Measurements from ENCODE around the gene DLG2. TPM values are rescaled to one million over a fixed set of nuclear protein-coding genes. Genes with fewer than 3 reads are reported as not detected.
"Not testable (repeated sequence)": the region's sequence is repeated elsewhere in the genome, so short reads cannot be mapped to it uniquely, and the experiment has no call there.

The DLG2 gene
- total RNA-seq, 1 donor from 2014 or later = 174 TPM

DNA sequence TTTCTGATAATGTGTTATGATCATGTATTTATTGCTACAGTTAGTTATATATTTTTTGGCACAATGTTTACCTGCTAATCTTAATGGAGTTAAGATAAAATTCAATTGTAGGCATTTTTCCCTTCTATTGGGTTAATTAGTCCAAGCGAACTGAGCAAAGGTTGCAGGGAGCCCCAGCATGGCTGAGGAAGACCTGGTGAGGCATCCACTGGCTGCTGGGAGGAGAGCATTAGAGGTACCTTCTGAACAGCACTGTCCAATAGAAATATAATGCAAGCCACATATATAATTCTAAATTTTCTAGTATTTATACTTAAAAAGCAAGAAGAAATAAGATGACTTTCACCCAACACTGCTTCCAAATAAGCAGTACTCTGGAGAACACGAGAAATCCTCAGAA is 19.9 kb upstream of the DLG2 start:
- FAIRE-seq (no peak), DNase-seq (ENCODE audit: low spot score in 2 of 2) (no peak)

DNA sequence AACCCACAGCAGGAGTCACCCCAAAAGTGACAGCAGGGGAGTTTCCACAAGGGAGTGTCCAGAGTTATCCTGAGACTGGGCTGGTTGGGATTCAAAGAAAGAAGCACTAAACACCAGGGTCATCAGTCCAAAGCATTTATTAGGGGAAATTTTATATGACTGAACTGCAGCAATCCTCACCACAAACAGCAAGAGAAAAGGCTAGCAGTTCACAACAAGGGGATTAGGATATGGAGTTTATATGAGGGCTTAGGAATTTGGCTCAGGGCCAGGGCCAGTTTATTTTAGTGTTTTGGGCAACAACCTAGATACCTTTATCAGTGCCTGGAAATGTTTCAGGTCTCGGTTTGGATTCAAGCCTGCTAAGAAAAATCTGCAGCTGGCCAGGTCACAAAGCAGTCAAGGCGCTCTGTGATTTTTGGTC is 16.1 kb upstream of the DLG2 start:
- DNase-seq (ENCODE audit: low spot score in 2 of 2) = no peak
- FAIRE-seq = no peak

DNA sequence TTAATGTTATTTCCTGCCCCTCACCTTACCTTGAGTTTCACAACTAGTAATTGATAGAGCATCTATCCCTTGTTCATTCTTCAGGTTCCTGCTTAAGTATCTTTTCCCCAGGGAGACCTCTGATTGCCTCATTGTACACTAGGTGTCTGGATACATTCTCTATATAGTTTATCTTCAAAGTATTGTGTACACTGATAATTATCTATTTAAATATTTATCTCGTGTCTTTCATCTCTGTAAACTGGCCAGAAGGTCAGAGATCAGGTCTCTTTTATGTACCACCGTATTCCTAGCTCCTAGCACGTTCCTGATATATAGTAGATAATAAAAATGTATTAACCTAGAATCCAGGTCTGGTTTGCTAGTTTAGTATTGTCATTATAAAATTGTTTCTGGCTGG is 7.6 kb upstream of the DLG2 start:
- FAIRE-seq (no peak), DNase-seq (ENCODE audit: low spot score in 2 of 2) (no peak)

DNA sequence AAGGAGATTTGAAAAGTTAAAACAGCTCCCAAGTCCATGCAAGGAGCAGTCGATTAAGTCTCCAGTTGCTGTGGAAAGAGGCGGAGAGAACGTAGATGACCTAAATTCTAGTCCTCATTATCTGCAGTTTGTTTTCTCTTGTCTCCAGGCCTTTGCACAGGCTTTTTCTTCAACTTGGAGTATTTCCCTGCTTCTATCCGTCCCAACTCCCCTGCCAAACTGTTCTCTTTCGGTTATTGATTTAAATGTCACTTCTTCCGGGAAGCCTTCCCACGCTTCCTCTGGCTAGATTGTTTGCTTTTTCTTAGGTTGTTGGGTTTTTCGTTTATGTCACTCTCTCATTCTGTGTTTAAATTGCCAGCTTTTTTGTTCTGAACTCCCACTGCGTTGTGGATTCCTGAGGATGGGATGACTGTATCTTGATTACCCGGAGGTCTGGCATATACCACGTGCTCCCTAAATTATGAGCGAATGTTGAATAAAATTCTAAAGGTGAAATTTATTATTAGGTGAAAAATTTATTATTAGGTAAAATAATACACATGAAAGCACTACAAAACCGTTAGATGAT is 1.7 kb upstream of the DLG2 start:
- no peak for FAIRE-seq
- no peak for DNase-seq (ENCODE audit: low spot score in 2 of 2)

DNA sequence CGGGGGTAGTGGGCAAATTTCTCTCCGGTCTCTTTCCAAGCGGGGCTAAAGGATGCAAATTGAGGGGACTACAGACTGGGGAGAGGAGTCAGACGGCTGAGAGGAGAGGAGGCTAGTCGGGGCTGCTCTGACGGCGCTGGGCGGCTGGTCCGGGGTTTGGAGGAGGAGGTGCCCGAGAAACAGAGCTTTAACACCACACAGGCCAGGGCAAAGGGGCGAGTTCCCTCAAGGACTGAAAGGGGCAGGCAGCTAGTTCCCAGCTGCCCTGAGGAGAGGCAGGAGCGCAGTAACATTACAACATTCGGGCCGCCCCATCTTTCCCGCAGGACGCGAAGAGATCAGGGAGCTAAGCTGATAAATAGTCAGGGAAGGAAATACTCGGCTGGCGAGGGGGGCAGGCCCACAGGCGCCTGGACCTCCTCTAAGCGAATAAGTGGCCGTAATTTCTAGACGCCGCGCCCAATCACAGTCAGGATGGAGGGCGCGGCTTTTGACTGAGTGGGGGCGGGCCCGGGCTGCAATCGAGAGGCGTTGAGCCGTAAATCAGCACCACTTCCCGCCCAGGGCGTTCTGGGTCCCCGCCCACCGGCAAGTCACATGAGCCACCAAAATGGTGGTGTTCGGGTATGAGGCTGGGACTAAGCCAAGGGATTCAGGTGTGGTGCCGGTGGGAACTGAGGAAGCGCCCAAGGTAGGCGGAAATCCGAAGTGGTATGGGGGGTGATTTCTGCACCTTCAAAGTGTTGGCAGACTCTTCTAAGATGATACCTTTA is 1.0 kb upstream of the DLG2 start, which contains the start of gene TMEM126B:
TSS of gene TMEM126B (plus strand) at position 596 of the 773 bp plus-strand sequence. CDS start at position 611, 15 bp downstream.
- peak; percentile 66 to 78 for DNase-seq (ENCODE audit: low spot score in 2 of 2)
- peak; percentile 64 for FAIRE-seq

DNA sequence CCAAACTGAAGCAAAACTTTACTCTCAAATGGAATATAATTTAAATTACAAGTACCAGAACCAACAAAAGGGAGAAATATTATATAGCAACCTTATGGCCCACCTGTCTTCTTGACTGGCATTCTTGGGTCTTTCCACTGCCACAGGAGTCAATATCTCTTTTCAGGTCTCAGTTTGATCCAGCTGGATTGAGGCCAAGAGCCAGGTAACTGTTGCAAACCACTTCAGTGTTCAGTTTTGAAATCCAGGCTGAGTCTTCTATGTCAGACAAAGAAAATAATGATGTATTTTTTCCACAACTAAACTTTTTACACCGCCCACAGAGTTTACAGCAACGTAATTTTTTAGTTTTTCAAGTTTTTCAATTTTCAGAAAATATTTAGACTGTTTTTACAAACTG is 648 bp downstream of the DLG2 start:
- DNase-seq (ENCODE audit: low spot score in 2 of 2) (no peak), FAIRE-seq (no peak)

DNA sequence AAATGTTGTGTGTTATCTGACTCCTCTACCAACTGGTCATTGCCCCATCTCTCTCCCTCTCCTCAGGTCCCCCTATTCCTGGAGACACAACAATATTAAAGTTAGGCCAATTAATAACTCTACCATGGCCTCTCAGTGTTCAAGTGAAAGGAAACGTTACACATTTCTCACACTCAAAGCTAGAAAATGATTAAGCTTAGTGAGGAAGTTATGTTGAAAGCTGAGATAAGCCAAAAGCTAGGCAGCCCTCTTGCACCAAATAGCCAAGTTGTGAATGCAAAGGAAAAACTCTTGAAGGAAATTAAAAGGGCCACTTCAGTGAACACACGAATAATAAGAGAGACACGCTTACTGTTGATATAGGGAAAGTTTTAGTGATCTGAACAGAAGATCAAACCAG is 6.9 kb downstream of the DLG2 start:
- no peak for DNase-seq (ENCODE audit: low spot score in 2 of 2)
- FAIRE-seq = no peak

DNA sequence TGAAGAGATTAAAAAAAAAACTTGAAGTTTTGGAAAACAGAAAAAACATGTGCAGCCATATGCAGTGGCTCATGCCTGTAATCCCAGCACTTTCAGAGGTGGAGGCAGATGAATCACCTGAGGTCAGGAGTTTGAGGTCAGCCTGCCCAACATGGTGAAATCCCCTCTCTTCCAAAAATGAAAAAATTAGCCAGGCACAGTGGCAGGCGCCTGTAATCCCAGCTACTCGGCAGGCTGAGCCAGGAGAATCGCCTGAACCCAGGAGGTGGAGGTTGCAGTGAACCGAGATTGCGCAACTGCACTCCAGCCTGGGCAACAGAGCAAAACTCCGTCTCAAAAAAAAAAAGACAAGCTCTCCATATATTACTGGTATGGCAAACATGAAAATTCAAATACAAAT is 7.6 kb downstream of the DLG2 start:
- FAIRE-seq (no peak), DNase-seq (ENCODE audit: low spot score in 2 of 2) (no peak)

DNA sequence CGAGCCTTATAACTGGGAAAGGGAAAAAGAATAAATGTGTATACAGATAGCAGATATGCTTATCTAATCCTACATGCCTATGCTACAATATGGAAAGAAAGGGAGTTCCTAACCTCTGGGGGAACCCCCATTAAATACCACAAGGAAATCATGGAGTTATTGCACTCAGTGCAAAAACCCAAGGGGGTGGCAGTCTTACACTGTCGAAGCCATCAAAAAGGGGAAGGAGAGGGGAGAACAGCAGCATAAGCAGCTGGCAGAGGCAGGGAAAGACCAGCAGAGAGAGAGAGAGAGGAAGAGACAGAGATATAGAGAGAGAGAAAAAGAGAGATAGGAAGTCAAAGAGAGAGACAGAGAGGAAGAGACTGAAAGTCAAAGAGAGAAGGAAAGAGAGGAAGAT is 15.5 kb downstream of the DLG2 start:
- not testable (repeated sequence) for FAIRE-seq; DNase-seq (ENCODE audit: low spot score in 2 of 2)

DNA sequence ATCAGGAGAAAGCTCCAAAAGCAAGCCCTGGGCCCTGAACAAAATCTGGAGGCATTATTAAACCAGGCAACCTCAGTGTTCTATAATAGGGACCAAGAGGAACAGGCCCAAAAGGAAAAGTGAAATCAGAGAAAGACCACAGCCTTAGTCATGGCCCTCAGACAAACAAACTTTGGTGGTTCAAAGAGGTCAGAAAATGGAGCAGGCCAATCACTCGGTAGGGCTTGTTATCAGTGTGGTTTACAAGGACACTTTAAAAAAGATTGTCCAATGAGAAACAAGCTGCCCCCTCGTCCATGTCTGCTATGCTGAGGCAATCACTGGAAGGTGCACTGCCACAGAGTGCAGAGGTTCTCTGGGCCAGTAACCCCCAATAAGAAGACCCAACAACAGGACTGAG is 17.9 kb downstream of the DLG2 start:
- DNase-seq (ENCODE audit: low spot score in 2 of 2); FAIRE-seq: not testable (repeated sequence)

DNA sequence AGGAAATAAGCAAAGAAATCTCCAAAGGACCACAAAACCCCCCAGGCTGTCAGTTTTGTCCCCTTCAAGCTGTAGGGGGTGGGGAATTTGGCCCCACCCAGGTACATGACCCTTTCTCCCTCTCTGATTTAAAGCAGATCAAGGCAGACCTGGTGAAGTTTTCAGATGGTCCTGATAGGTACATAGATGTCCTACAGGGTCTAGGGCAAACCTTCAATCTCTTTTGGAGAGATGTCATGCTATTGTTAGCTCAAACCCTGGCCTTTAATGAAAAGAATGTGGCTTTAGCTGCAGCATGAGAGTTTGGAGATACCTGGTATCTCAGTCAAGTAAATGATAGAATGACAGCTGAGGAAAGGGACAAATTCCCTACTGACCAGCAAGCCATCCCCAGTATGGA is 18.5 kb downstream of the DLG2 start:
- not testable (repeated sequence) for DNase-seq (ENCODE audit: low spot score in 2 of 2); FAIRE-seq

DNA sequence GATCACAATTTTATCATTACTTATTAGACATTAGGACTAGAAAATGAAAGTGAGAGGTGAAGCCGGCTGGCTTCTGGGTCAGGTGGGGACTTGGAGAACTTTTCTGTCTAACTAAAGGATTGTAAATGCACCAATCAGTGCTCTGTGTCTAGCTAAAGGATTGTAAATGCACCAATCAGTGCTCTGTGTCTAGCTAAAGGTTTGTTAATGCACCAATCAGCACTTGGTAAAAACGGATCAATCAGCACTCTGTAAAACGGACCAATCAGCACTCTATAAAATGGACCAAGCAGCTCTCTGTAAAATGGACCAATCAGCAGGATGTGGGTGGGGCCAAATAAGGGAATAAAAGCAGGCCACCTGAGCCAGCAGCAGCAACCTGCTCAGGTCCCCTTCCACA is 20.9 kb downstream of the DLG2 start:
- not testable (repeated sequence) for FAIRE-seq; DNase-seq (ENCODE audit: low spot score in 2 of 2)

DNA sequence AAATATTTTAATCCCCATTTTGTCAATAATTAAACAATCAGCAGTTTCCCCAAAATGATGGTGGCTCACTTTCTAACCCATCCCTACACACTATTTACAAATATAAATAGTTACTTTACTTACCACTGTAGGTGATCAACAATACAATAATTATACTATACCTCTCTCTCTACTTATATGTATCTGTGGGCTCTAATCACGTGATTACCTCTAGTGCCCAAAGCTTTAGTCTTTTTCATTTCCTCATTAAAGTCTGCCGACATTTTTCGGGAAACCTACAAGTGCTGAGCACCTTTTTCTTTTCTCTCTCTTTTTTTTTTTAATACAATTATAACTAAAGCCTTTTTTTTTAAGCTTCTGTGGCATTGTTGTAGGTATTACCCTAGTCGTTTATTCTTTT is 23.9 kb downstream of the DLG2 start:
- DNase-seq (ENCODE audit: low spot score in 2 of 2) (no peak), FAIRE-seq (no peak)

DNA sequence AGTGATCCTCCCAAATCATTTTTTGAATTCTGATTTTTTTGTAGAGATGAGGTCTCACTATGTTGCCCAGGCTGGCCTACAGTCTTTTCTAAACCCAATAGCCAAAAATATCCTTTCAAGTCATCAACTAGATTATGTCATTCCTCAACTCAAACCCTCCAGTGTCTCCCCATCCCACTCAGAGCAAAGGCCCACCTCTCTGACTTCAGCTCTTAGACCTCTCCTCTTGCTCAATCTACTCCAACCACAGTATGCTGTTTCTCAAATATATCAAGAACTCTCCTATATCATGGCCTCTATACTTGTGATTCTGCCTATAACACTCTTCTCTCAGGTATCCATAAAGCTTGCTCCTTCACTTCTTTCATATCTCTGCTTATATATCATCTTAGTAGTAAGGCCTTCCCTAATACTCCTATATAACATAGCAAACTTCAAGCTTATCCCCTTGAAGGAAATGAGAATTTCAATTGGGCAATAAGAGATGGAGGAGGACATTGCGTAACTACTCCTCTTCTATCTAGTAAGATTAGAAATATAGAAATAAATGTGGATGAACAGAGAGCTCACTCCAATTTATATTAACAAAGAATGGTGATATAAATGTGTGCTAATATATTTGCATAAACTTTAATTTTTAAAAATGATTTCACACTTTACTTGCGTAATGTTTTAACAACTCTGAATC is 24.5 kb downstream of the DLG2 start:
- no peak for DNase-seq (ENCODE audit: low spot score in 2 of 2)
- no peak for FAIRE-seq

DNA sequence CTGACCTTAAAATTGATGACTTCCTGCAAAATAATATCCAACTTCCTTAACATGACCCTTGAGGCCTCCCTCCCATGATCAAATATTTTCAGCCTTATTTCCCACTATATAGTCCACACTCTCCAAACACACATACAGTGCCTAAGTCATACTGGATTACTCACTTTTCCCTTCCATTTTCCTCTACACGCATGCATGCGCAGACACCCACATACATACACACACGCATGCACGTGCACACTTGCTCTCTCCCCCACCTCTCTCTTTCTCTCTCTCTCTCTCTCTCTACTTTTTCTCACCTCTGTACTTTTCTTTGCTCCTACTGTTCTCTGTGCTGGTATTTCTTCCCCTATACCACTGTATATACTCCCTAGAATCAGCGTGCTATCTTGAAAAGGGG is 28.1 kb downstream of the DLG2 start:
- DNase-seq (ENCODE audit: low spot score in 2 of 2) (no peak), FAIRE-seq (no peak)

DNA sequence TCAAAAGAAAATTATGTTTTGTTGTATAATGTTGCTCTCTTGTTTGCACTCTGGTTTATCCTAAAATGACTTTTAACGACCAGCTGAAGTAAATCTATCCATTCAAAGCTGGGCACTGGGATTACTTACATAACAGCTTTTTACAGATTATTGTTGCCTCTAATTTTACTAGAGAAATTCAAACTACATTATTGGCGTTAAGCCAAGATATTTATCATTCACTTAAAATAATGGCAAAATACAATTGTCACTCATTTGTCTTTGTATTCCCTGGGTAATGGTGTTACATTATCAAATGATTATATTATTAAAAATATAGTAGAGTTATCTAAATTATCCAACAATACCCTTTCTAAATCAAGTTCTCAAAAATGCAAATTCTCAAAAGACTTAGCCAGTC is 30.3 kb downstream of the DLG2 start:
- DNase-seq (ENCODE audit: low spot score in 2 of 2) (no peak), FAIRE-seq (no peak)

DNA sequence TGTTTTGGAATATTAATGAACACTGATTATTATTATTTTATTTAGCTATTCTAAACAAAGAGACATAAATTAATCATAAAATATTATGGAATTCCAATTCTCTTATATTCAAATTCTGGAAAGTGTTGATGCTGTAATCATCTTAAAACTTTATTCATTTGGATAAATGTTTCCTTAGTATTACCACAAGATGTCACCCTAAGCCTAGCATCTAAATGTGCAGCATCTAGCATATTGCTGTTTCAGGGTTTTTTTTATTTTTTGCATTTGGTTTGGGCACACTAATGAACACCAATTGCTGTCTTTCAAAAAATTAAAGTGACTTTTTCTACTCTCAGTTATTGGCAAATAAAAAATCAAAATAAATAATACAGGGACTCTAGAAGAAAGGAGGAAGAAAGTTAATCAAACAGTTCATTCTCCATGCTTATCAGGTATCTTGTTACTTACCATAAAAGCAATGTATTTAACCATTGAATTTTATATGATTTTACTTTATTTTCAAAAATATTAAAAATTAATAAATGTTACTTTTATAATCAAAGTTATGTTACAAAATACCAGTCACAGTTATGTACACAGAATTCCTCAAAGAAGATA is 31.8 kb downstream of the DLG2 start:
- DNase-seq (ENCODE audit: low spot score in 2 of 2) (peak; percentile 14 to 22), FAIRE-seq (peak; percentile 98)

DNA sequence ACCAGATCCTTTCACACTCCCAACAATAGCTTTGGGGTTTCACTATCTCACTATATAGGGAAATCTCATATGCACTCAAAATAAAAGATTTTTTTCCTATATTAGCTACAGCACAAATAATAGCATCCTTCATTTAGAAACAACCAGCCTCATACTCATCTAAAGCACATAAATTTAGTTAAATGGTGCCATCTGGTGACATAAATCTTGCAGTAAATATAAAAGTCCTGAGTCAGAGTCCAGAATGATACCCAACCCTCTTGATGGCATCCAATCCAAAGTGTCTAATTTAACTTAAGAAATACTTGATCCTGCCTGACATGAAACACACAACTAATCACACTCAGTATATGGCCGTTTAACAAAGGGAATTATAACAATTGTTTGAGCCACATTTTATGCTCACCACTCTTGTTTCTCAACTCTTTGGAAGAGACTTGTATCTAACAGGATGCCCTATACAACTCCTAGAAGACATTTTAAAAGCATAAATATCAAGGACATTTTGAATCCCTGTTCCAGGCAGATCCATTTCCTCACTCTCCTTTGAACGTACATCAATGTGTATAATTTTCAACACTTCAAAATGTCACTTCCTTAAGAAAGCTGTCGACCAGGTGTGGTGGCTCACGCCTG is 36.2 kb downstream of the DLG2 start:
- DNase-seq (ENCODE audit: low spot score in 2 of 2) (peak in 1 of 2 donors; percentile 12), FAIRE-seq (no peak)

DNA sequence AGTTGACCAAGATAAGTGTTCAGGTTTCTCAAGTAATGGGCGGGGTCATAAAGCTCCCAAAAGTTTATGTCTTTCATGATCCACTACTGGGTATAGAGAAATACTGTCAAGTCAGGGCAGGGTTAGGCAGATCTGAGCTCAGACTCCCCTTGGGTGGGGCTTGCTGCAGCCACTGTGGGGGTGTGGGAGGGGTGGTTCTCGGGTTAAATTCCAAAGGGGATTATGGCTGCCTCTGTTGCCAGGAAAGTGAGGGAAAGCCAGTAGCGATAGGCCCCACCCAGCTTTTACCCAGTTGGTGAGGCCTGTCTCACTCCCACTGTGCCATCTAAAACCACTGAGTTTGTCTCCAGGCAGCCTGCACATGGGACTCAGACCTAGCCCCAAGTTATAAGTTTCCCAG is 37.8 kb downstream of the DLG2 start:
- DNase-seq (ENCODE audit: low spot score in 2 of 2) = no peak
- no peak for FAIRE-seq

DNA sequence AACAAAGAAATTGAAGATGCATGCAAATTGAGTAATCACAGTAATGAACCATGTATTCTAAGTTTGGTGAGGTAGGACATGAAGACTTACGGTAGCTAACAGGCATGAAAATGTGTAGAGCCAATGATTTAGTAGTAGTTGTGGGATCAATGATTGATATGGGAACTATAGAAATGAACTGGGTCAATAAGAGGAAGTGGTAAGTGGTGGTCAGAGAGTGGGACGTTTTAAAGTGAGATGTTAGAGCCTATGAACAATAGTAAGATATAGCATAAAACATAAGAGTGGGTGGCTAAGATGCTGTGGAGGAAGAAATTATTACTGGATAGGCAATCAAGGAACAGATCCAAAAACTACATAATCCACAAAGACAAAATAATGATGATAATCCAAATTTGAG is 45.0 kb downstream of the DLG2 start:
- no peak for FAIRE-seq
- DNase-seq (ENCODE audit: low spot score in 2 of 2) = no peak

DNA sequence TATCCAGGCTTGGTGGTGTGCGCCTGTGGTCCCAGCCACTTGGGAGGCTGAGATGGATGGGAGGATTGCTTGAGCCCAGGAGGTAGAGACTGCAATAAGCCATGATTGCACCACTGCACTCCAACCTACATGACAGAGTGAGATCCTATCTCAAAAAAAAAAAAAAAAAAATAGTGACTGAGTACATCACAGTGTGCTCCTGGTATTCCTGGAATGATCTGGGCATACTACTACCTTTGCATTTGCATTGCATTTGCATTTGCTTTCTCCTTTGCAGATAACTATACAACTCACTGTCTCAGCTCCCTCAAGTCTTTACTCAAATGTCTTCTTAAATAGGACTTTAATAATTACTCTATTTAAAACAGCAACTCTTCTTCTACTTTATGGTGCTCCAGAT is 51.8 kb downstream of the DLG2 start:
- FAIRE-seq (no peak), DNase-seq (ENCODE audit: low spot score in 2 of 2) (no peak)
